ENCODE data around the gene TTLL6. TPM values are rescaled to one million over a fixed set of nuclear protein-coding genes. Genes with fewer than 3 reads are reported as not detected.

The TTLL6 gene
- total and polyA plus RNA-seq, 12 donors, result 0.06 to 0.73 (median 0.21) TPM; not detected in 8

GRCh38 chr17:48770954-48771353 is 46.1 kb downstream of the TTLL6 start:
- Histone ChIP-seq H3K36me3 (no peaks in the 10 kb centered on the region), H3K4me1 (no peaks in the 10 kb centered on the region), H3K9me3 (peaks cover 0 to 8% (median 0%) of the 10 kb centered on the region in 11 donors), H3K27ac (no peak overlapping the region), H3K27me3 (peaks cover 0 to 72% (median 48%) of the 10 kb centered on the region in 7 donors), H3K4me3 (no peak overlapping the region)
- intact Hi-C loops (cut with DNase I), result no loop called here
- WGBS, 2 donors, result 53 to 54% methylated on average over 3 of the region's 3 CpGs
- DNase-seq, result no peak
- TF ChIP-seq CTCF (IDR thresholded peaks at IDR 0.05), result no peak
- no peak for ATAC-seq

- 82 to 85% methylated on average over 5 of the region's 5 CpGs for WGBS, 2 donors
- no peaks in the 10 kb centered on the region for H3K9me3 ChIP-seq
- no peaks in the 10 kb centered on the region for H3K36me3 ChIP-seq
- H3K4me1 ChIP-seq, result no peaks in the 10 kb centered on the region
- TF ChIP-seq CTCF (IDR thresholded peaks at IDR 0.05), result no peak
- ATAC-seq (no peak), DNase-seq (no peak)
- H3K4me3 ChIP-seq, result no peak overlapping the region
- intact Hi-C loops (cut with DNase I), result no loop called here
- no peak overlapping the region for H3K27ac ChIP-seq
- H3K27me3 ChIP-seq, result peaks cover 0 to 72% (median 56%) of the 10 kb centered on the region in 7 donors
Measured at GRCh38 chr17:48769009-48769675, 47.9 kb downstream of the TTLL6 start.

- no peak overlapping the region for H3K27ac ChIP-seq
- H3K27me3 ChIP-seq, result peaks cover 0 to 81% (median 63%) of the 10 kb centered on the region in 7 donors
- no peak for DNase-seq
- H3K4me3 ChIP-seq, result no peak overlapping the region
- TF ChIP-seq CTCF (IDR thresholded peaks at IDR 0.05), result no peak
- WGBS, 2 donors, result 70 to 79% methylated on average over 4 of the region's 4 CpGs
- no peaks in the 10 kb centered on the region for H3K4me1 ChIP-seq
- ATAC-seq, result no peak
- H3K9me3 ChIP-seq, result no peaks in the 10 kb centered on the region
- intact Hi-C loops (cut with DNase I), result no loop called here
- no peaks in the 10 kb centered on the region for H3K36me3 ChIP-seq
Measured at GRCh38 chr17:48767263-48767774, 49.7 kb downstream of the TTLL6 start.

DNA sequence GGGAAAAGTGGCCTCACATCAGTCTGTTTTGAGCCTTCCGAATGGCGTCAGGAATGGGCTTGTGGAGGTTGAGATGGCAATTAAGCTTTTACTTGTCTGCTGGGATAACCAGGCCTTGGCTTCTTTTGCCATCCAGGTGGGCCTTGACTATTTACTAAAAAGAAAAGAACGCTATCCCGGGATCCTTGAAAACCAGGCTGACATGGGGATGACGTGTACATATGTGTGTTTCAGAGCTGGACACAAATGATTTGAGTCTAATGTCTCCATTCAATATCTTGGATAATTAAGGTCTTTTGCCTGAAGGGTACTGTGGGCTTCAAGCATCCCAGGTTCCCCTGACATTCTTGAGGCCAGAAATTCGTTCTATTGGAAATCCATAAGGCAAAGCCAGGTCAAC is 55.9 kb downstream of the TTLL6 start:
- 70 to 74% methylated on average over 6 of the region's 6 CpGs for WGBS, 2 donors
- Histone ChIP-seq H3K36me3 (no peaks in the 10 kb centered on the region), H3K27me3 (peaks cover 6 to 99% (median 87%) of the 10 kb centered on the region in 7 donors), H3K4me3 (no peak overlapping the region), H3K27ac (no peak overlapping the region), H3K4me1 (peaks cover 0 to 10% (median 0%) of the 10 kb centered on the region in 9 donors), H3K9me3 (no peaks in the 10 kb centered on the region)
- no peak for DNase-seq
- no peak for ATAC-seq
- intact Hi-C loops (cut with DNase I), result no loop called here
- no peak for TF ChIP-seq CTCF (IDR thresholded peaks at IDR 0.05)
